H9 (cell line): ENCODE measurements around the gene PNMA3. TPM values are rescaled to one million over a fixed set of nuclear protein-coding genes. Genes with fewer than 3 reads are reported as not detected.

Source experiments
- DNase-seq: peaks from one replicate; pipeline ENCODE4 v3.0.0-alpha.2; 2017
- H2AFZ ChIP-seq: one replicate; pipeline ENCODE4 v1.6.1; 2013; ENCODE audit warnings: mild to moderate bottlenecking, low read length, control low read depth, moderate library complexity
- H2AK5ac ChIP-seq: 2 replicates; pipeline ENCODE4 v1.6.1; 2013; ENCODE audit warnings: low read length, control low read depth, mixed read lengths; ENCODE audit not compliant: insufficient read length
- H2BK120ac ChIP-seq: one replicate; pipeline ENCODE4 v1.6.1; 2013; ENCODE audit warnings: low read depth, mild to moderate bottlenecking, low read length, control low read depth, inconsistent platforms; ENCODE audit not compliant: poor library complexity, severe bottlenecking
- H2BK12ac ChIP-seq: 2 replicates; pipeline ENCODE4 v1.6.1; 2013; ENCODE audit warnings: low read length, control low read depth, mixed read lengths, low read depth; ENCODE audit not compliant: insufficient read length
- H2BK15ac ChIP-seq: 2 replicates; pipeline ENCODE4 v1.6.1; 2013; ENCODE audit warnings: low read depth, low read length, control low read depth
- H2BK20ac ChIP-seq: one replicate; pipeline ENCODE4 v1.6.1; 2013; ENCODE audit warnings: low read depth, mild to moderate bottlenecking, low read length, control low read depth, inconsistent platforms; ENCODE audit not compliant: poor library complexity, severe bottlenecking
- H2BK5ac ChIP-seq: 2 replicates; pipeline ENCODE4 v1.6.1; 2013; ENCODE audit warnings: low read length, control low read depth, mixed read lengths; ENCODE audit not compliant: insufficient read length
- H3K14ac ChIP-seq: 2 replicates; pipeline ENCODE4 v1.6.1; 2013; ENCODE audit warnings: low read length, control low read depth; ENCODE audit not compliant: insufficient read depth
- H3K18ac ChIP-seq: 2 replicates; pipeline ENCODE4 v1.6.1; 2013; ENCODE audit warnings: low read depth, mild to moderate bottlenecking, mixed read lengths, low read length, control low read depth; ENCODE audit not compliant: insufficient read length
- H3K23ac ChIP-seq: 2 replicates; pipeline ENCODE4 v1.6.1; 2013; ENCODE audit warnings: low read length, control low read depth, mixed read lengths, low read depth; ENCODE audit not compliant: insufficient read length
- H3K23me2 ChIP-seq: 2 replicates; pipeline ENCODE4 v1.6.1; 2013; ENCODE audit warnings: low read depth, mild to moderate bottlenecking, mixed read lengths, low read length, control low read depth; ENCODE audit not compliant: insufficient read length, poor library complexity, severe bottlenecking
- H3K27ac ChIP-seq: 2 replicates; pipeline ENCODE4 v1.5.1; 2013; ENCODE audit warnings: low read length, control low read depth, mixed read lengths, low read depth; ENCODE audit not compliant: insufficient read length
- H3K27me3 ChIP-seq: 2 replicates; pipeline ENCODE4 v1.6.1; 2013; ENCODE audit warnings: low read length, control low read depth, inconsistent platforms; ENCODE audit not compliant: insufficient read depth
- H3K4ac ChIP-seq: 2 replicates; pipeline ENCODE4 v1.6.1; 2013; ENCODE audit warnings: low read depth, mild to moderate bottlenecking, control low read depth, inconsistent platforms, low read length, moderate library complexity
- H3K4me1 ChIP-seq: 2 replicates; pipeline ENCODE4 v1.6.1; 2013; ENCODE audit warnings: low read length, control low read depth, inconsistent platforms; ENCODE audit not compliant: insufficient read depth
- H3K4me2 ChIP-seq: 2 replicates; pipeline ENCODE4 v1.6.1; 2013; ENCODE audit warnings: low read length, control low read depth, mixed read lengths; ENCODE audit not compliant: insufficient read length, insufficient read depth
- H3K56ac ChIP-seq: 2 replicates; pipeline ENCODE4 v1.6.1; 2013; ENCODE audit warnings: low read depth, mild to moderate bottlenecking, mixed read lengths, low read length, control low read depth; ENCODE audit not compliant: insufficient read length
- H3K79me1 ChIP-seq: 2 replicates; pipeline ENCODE4 v1.6.1; 2013; ENCODE audit warnings: low read depth, mild to moderate bottlenecking, moderate library complexity, low read length, control low read depth, inconsistent platforms; ENCODE audit not compliant: insufficient read depth, poor library complexity, severe bottlenecking
- H3K79me2 ChIP-seq: 2 replicates; pipeline ENCODE4 v1.6.1; 2013; ENCODE audit warnings: low read length, control low read depth, inconsistent platforms; ENCODE audit not compliant: insufficient read depth
- H3K9ac ChIP-seq: 2 replicates; pipeline ENCODE4 v1.6.1; 2013; ENCODE audit warnings: low read length, control low read depth, mixed read lengths; ENCODE audit not compliant: insufficient read length; ENCODE audit errors: extremely low read depth
- H3K9me3 ChIP-seq: one replicate; pipeline ENCODE4 v1.6.1; 2013; ENCODE audit warnings: low read depth, low read length, inconsistent platforms; ENCODE audit not compliant: control insufficient read depth
- H3T11ph ChIP-seq: one replicate; pipeline ENCODE4 v1.6.1; 2013; ENCODE audit warnings: mild to moderate bottlenecking, low read length, control low read depth, inconsistent platforms
- H4K20me1 ChIP-seq: one replicate; pipeline ENCODE4 v1.6.1; 2013; ENCODE audit not compliant: control insufficient read depth, insufficient read length, insufficient read depth
- H4K5ac ChIP-seq: 2 replicates; pipeline ENCODE4 v1.6.1; 2013; ENCODE audit warnings: low read depth, mild to moderate bottlenecking, mixed read lengths, low read length, control low read depth; ENCODE audit not compliant: insufficient read length
- H4K8ac ChIP-seq: replicated peaks from 2 replicates; pipeline ENCODE4 v1.6.1; 2013; ENCODE audit warnings: low read length, control low read depth, mixed read lengths, low read depth; ENCODE audit not compliant: insufficient read length
- H4K91ac ChIP-seq: 2 replicates; pipeline ENCODE4 v1.6.1; 2013; ENCODE audit warnings: low read depth, mild to moderate bottlenecking, moderate library complexity, mixed read lengths, low read length, control low read depth; ENCODE audit not compliant: insufficient read length
- H3K27ac Mint-ChIP-seq, 3 experiments: 2 replicates in 2 of 3; 3 replicates in 1 of 3; pipeline ENCODE4 v1.8.0; 2020 to 2021; ENCODE audit warnings: mixed read lengths in 3 of 3, mild to moderate bottlenecking in 1 of 3, moderate library complexity in 1 of 3
- H3K27me3 Mint-ChIP-seq: 2 replicates; pipeline ENCODE4 v1.8.0; 2021; ENCODE audit warnings: low read depth, mild to moderate bottlenecking, moderate library complexity, mixed read lengths
- H3K36me3 Mint-ChIP-seq, 3 experiments: 2 replicates in 2 of 3; 3 replicates in 1 of 3; pipeline ENCODE4 v1.8.0; 2020 to 2021; ENCODE audit warnings: low read depth in 3 of 3, mixed read lengths in 3 of 3; ENCODE audit not compliant: insufficient read depth in 1 of 3
- H3K4me1 Mint-ChIP-seq, 2 experiments: 2 replicates each; pipeline ENCODE4 v1.8.0; 2020; ENCODE audit warnings: mixed read lengths in 2 of 2
- H3K4me3 Mint-ChIP-seq, 2 experiments: 2 replicates in 1 of 2; 3 replicates in 1 of 2; pipeline ENCODE4 v1.8.0; 2020 to 2021; ENCODE audit warnings: mild to moderate bottlenecking in 2 of 2, mixed read lengths in 2 of 2, moderate library complexity in 1 of 2
- H3K9me3 Mint-ChIP-seq, 2 experiments: 2 replicates in 1 of 2; 3 replicates in 1 of 2; pipeline ENCODE4 v1.8.0; 2020; ENCODE audit warnings: mild to moderate bottlenecking in 2 of 2, mixed read lengths in 2 of 2, moderate library complexity in 1 of 2
- CTCF ChIP-seq: fragments of 200-600 bp; sonication (generic); conservative IDR thresholded peaks from 3 replicates; pipeline ENCODE4 v1.8.0; 2021; ENCODE audit warnings: antibody characterized with exemption, mild to moderate bottlenecking
- WGBS: extraction: QIAGEN DNeasy Blood & Tissue Kit; methylation state at CpG from one replicate; pipeline ENCODE4 v1.1.7; 2013; ENCODE audit warnings: missing lambda C conversion rate, low lambda C conversion rate, mixed read lengths; ENCODE audit not compliant: insufficient read length; ENCODE audit errors: extremely low coverage; 5-methylcytosine and 5-hydroxymethylcytosine counted together
- total RNA-seq: library from RNA; stranded (reverse); gene quantifications from 2 replicates; pipeline ENCODE4 v1.2.1, GENCODE V29; 2021

The PNMA3 gene
- total RNA-seq, 1 experiment from 2014 or later: 9.4 TPM

GRCh38 chrX:153029875-153030274 lies 26.4 kb upstream of the PNMA3 start:
- Histone ChIP-seq H3K79me2 (no peaks in the 10 kb centered on the region), H3K9me3 (peaks cover 25% of the 10 kb centered on the region), H2BK120ac (no peak overlapping the region), H3K79me1 (no peaks in the 10 kb centered on the region), H4K8ac (no peak overlapping the region), H4K5ac (no peak overlapping the region), H3K23me2 (peaks cover 5% of the 10 kb centered on the region), H3K14ac (no peak overlapping the region), H3K4me2 (no peak overlapping the region), H2AK5ac (no peak overlapping the region), H3T11ph (no peak overlapping the region), H4K91ac (no peak overlapping the region), H3K27me3 (no peaks in the 10 kb centered on the region), H3K4me1 (no peaks in the 10 kb centered on the region), H2BK12ac (no peak overlapping the region), H3K27ac (no peak overlapping the region), H4K20me1 (no peaks in the 10 kb centered on the region), H3K56ac (no peak overlapping the region), H2AFZ (no peak overlapping the region), H2BK20ac (no peak overlapping the region), H2BK15ac (no peak overlapping the region), H2BK5ac (no peak overlapping the region), H3K4ac (no peak overlapping the region), H3K18ac (no peak overlapping the region), H3K23ac (no peak overlapping the region), H3K9ac (no peak overlapping the region)
- H3K36me3 Mint-ChIP-seq: peaks cover 5 to 12% (median 5%) of the 10 kb centered on the region in 3 experiments; a peak in 6 of 7 replicates
- TF ChIP-seq CTCF: no peak
- H3K27ac Mint-ChIP-seq: no peak overlapping the region
- peaks cover 62 to 79% of the 10 kb centered on the region in 2 experiments for H3K9me3 Mint-ChIP-seq
- WGBS: no CpG with 5 or more reads among the region's 11 CpGs
- H3K27me3 Mint-ChIP-seq: peaks cover 27% of the 10 kb centered on the region
- DNase-seq: no peak
- H3K4me3 Mint-ChIP-seq: no peak overlapping the region
- no peaks in the 10 kb centered on the region for H3K4me1 Mint-ChIP-seq
